HG02678 (cell line): Measurements from ENCODE around the gene A2M.

ENCODE experiments used
- ATAC-seq: cut with Tn5 transposase; IDR thresholded peaks from one replicate; pipeline ENCODE4 v1.9.1; 2021; ENCODE audit warnings: mild to moderate bottlenecking, moderate library complexity; ENCODE audit not compliant: unreplicated experiment

The A2M gene

GRCh38 chr12:9040484-9041186, 75.1 kb downstream of the A2M start:
- no peak for ATAC-seq

DNA sequence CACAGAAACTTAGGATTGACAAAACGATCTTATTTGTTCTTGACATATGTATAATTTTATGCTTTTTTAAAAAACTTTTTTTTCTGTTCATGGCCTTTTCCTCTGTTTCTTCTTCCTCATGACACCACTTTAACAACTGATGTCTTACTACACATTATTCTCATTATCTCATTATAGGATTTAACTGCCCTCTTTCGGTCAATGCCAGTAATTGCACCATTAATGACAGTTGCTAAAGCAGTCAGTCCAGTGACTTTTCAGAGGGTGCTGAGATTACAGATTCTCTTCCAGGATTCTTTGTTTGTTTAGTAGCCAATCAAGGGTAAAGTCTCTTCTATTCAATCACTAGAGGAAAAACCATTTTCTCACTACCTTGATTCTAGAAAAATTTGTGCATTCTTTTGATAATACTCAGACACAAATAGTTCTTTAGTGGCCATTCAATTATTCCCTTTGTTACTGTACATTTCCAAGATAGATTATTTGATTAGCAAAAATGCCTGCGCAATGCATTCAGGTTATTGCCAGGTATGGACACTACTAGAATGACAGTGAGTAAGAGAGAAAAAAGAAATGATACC, 76.2 kb downstream of the A2M start:
- no peak for ATAC-seq

DNA sequence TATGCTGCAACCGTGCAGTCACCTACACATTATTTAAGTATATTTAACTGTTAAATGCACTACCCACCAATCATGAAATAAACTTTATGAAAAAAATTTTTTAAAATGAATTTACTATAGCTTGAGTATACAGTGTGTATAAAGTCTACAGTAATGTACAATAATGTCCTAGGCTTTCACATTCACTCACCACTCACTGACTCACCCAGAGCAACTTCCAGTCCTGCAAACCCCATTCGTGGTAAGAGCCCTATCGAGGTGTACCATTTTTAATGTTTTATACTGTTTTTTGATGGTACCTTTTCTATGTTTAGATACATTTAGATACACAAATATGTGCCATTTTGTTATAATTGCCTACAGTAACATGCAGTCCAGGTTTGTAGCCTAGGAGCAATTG, 78.3 kb downstream of the A2M start:
- ATAC-seq: no peak

- ATAC-seq: no peak
Observed at GRCh38 chr12:9036227-9036626, 79.5 kb downstream of the A2M start.

GRCh38 chr12:9034095-9034494, 81.6 kb downstream of the A2M start:
- ATAC-seq: no peak

DNA sequence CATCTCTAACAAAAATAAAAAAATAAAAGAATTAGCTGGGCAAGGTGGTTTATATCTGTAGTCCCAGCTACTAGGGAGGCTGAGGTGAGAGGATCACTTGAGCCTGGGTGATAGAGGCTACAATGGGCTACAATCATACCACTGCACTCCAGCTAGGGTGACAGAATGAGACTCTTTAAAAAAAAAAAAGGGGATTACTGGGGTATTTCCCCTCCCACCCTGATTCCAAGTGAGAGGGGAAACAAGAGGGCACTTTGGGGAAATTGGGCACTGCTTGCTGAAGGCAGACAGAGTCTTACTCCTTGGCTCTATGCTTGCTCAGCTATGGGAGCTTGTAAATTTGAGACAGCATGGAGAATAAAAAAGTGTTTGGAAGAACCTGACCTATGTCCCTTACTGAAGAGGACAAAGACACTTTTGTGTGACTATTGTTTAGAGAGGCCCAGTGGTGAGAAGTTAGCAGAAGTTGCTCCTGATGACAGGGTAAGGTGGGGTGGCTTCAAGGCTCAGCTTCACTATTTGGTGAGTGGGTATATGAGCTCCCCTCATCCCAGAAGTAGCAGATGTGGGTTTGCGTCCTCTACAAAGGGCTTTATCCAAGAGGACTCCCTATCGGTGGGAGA, 82.3 kb downstream of the A2M start:
- no peak for ATAC-seq

- no peak for ATAC-seq
Observed at GRCh38 chr12:9032202-9032964, 83.3 kb downstream of the A2M start.

- ATAC-seq: no peak
Observed at GRCh38 chr12:9030776-9031175, 84.9 kb downstream of the A2M start.

DNA sequence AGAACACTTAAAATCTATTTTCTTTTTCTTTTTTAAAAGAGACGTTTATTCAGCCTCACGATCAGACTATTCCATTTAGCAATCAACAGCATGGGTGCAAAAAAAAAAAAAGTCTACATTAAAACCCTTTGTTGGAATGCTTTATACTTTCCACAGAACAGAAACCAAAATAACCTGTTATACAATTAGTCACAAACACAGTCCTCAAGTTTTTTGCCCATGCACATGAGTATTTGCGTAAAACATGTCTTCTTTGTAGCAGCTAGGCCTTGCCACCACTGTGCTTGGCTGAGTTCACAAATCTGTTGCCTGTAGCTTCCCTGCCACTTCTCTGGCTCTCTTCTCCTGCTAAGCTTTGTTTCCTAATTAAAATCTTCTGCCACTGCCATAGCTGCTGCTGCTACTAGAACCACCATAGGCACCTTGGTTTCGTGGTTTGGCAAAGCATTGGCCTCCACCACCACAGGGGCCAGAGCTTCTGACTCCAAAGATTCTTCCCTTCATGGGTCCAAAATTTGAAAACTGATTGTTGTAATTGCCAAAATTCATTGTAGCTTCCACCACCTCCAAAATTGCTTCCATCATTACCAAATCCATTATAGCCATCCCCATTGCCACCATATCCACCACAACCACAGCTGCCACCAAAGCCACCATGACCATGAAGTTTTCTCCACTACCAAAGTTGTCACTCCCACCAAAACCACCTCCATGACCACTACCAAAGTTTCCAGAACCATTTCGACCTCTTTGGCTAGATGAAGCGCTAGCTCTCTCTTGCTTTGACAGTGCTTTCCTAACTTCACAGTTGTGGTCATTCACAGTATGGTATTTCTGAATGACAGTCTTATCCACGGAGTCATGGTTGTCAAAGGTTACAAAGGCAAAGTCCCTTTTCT, 88.3 kb downstream of the A2M start:
- no peak for ATAC-seq

DNA sequence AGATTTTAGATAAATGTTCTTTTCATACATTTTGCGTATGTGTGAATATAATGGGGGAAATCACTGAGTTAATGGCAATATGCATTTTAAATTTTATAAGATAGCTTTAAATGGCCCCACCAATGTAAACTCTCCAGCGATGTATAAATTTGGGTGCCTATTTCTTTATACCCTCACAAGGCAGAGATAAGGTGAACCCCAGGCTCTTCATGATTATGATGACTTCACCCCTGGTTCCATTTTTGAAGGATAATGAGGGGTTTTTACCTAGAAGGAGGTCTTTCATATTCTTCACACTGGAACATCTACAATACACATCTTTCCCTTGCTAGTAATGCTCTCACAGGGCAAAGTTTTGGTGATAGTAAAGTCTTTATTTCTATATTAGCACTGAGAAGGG, 91.2 kb downstream of the A2M start:
- no peak for ATAC-seq

- ATAC-seq: no peak
Observed at GRCh38 chr12:9022592-9022991, 93.1 kb downstream of the A2M start.
